Keratinocyte (primary cell): Measurements from ENCODE around the gene USP47.

Experiments
- CTCF ChIP-seq, 3 experiments: IDR thresholded peaks in 1 of 3; conservative IDR thresholded peaks in 1 of 3; optimal IDR thresholded peaks in 1 of 3; 2 replicates in 2 of 3; 3 replicates in 1 of 3; pipeline versions ENCODE3 to v1.5.1; 2011; ENCODE audit warnings: low read length in 3 of 3, mild to moderate bottlenecking in 3 of 3, moderate library complexity in 2 of 3, control low read depth in 1 of 3, inconsistent platforms in 1 of 3; ENCODE audit not compliant: insufficient read depth in 2 of 3; ENCODE audit errors: extremely low read depth in 1 of 3
- EZH2 ChIP-seq: IDR thresholded peaks from one replicate; pipeline ENCODE4 v1.6.1; 2012; ENCODE audit warnings: inconsistent platforms, mild to moderate bottlenecking, low read length, moderate library complexity

GRCh38 chr11:11850668-11851067, 8.9 kb downstream of the USP47 start:
- TF ChIP-seq CTCF (optimal IDR thresholded peaks at IDR 0.05 in 1 of 3, IDR thresholded peaks at IDR 0.05 in 1 of 3, conservative IDR thresholded peaks at IDR 0.05 in 1 of 3; ENCODE audit: extremely low read depth in 1 of 3, insufficient read depth in 2 of 3, low read length in 3 of 3) (no peak), EZH2 (no peak)
